Ascending aorta (tissue), 2 donors: ENCODE data around the gene GSTT2. TPM values are rescaled to one million over a fixed set of nuclear protein-coding genes. Genes with fewer than 3 reads are reported as not detected.
"Not testable (repeated sequence)": the region's sequence is repeated elsewhere in the genome, so short reads cannot be mapped to it uniquely, and the experiment has no call there.

ENCODE experiments used
- DNase-seq, 2 donors: peaks; one replicate each; pipeline ENCODE4 v3.0.0-alpha.2; 2019; ENCODE audit warnings: low spot score in 2 of 2
- H3K27ac ChIP-seq, 2 donors: fragments of 200-600 bp; sonication (generic); one replicate each; pipeline ENCODE4 v1.5.1; 2016 to 2017; ENCODE audit warnings: mild to moderate bottlenecking in 1 of 2
- H3K27me3 ChIP-seq: fragments of 200-600 bp; sonication (generic); one replicate; pipeline ENCODE4 v1.5.1; 2017
- H3K36me3 ChIP-seq, 2 donors: fragments of 200-600 bp; sonication (generic); one replicate each; pipeline ENCODE4 v1.5.1; 2016
- H3K4me1 ChIP-seq, 2 donors: fragments of 200-600 bp; sonication (generic); one replicate each; pipeline ENCODE4 v1.5.1; 2016 to 2017; ENCODE audit warnings: mild to moderate bottlenecking in 1 of 2
- H3K4me3 ChIP-seq, 2 donors: fragments of 200-600 bp; sonication (generic); one replicate each; pipeline ENCODE4 v1.5.1; 2016 to 2017; ENCODE audit warnings: mild to moderate bottlenecking in 1 of 2
- H3K9me3 ChIP-seq, 2 donors: fragments of 200-600 bp; sonication (generic); one replicate each; pipeline ENCODE4 v1.5.1; 2016
- intact Hi-C: fragments of 100-400 bp; cut with DNase I; formaldehyde crosslinking; loops from one replicate; pipeline ENCODE4 v1.15.1; 2023
- total RNA-seq: library from RNA; depleted of rRNA; stranded (reverse); fragments of >200 nt; gene quantifications from one replicate; pipeline ENCODE4 v1.1.0, GENCODE V29; 2016
- TF ChIP-seq, protein P1 (sequence below), 3 experiments: fragments of 200-600 bp in 2 of 3; fragments of 450-650 bp in 1 of 3; sonication (generic) in 2 of 3; IDR thresholded peaks; one replicate each; pipeline ENCODE4 v1.5.1; 2016 to 2019; ENCODE audit warnings: antibody characterized with exemption in 3 of 3, mild to moderate bottlenecking in 1 of 3, moderate library complexity in 1 of 3

Gene GSTT2
- total RNA-seq, 1 donor from 2014 or later, result not detected

DNA sequence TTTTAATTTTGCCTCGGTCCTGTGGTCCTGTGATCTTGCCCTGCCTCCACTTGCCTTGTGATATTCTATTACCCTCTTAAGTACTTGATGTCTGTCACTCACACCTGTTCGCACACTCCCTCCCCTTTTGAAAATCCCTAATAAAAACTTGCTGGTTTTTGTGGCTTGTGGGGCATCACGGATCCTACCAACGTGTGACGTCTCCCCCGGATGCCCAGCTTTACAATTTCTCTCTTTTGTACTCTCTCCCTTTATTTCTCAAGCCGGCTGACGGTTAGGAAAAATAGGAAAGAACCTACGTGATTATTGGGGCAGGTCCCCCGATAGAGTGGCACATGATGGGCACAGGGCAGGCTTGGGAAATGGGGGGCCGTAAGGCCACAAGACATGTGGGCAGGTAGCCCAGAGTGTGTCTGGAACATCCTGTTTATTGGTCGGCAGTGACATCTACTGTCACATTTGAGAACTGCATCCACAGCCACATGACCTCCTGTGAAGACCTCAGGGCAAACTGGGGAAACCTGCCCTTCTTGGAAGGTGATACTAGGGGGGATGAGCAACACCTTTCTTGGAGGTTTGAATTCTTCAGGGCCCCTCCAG lies 23.5 kb upstream of the GSTT2 start:
- TF ChIP-seq, protein P1, sequence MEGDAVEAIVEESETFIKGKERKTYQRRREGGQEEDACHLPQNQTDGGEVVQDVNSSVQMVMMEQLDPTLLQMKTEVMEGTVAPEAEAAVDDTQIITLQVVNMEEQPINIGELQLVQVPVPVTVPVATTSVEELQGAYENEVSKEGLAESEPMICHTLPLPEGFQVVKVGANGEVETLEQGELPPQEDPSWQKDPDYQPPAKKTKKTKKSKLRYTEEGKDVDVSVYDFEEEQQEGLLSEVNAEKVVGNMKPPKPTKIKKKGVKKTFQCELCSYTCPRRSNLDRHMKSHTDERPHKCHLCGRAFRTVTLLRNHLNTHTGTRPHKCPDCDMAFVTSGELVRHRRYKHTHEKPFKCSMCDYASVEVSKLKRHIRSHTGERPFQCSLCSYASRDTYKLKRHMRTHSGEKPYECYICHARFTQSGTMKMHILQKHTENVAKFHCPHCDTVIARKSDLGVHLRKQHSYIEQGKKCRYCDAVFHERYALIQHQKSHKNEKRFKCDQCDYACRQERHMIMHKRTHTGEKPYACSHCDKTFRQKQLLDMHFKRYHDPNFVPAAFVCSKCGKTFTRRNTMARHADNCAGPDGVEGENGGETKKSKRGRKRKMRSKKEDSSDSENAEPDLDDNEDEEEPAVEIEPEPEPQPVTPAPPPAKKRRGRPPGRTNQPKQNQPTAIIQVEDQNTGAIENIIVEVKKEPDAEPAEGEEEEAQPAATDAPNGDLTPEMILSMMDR (IDR thresholded peaks at IDR 0.05), result peak; percentile 85 to 90 (median 89)

DNA sequence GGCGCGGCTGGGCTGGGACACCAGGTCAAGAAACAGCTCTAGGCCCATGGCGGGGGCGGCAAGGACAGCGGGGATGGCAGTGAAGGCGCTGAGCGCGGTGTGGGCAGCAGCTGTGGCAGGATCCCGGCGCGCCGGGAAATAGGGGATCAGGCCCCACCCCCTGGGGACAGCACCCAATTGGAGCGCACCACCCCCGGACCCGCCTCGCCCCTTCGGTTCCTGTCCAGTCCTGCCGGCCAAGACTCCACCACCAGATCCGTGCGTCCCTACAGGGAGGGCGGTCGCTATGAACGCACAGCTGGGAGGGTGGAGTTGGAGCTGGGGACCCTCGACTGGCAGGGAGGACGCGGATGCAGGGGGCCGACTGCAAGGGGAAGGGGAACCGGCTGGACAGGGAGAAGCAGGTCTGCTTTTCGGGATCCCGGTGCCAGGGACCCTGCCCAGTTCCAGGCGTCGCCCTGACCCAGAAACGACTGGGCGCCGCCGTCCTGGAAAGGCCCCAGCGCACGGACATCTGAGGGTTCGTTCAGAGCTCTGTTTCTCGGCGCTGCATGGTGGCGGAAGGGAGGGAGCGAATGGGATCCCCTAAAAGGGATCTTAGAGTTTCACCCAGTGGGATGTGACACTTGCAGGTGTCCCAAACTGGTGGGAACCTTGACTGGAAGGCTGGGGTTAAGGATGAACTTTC lies 18.7 kb upstream of the GSTT2 start, which contains the start of gene GSTT2B:
TSS of gene GSTT2B (minus strand) at position 112 of the 688 bp plus-strand sequence. CDS start at position 48, 64 bp downstream.
- H3K9me3 ChIP-seq, intact Hi-C loops, H3K4me1 ChIP-seq, H3K27ac ChIP-seq, DNase-seq, H3K4me3 ChIP-seq, H3K27me3 ChIP-seq, H3K36me3 ChIP-seq: not testable (repeated sequence)

More for the DNA sequence above, 23.5 kb upstream of the GSTT2 start:
- H3K4me1 ChIP-seq, H3K27ac ChIP-seq, H3K27me3 ChIP-seq, H3K36me3 ChIP-seq, H3K4me3 ChIP-seq, H3K9me3 ChIP-seq: not testable (repeated sequence)
- peak; percentile 21 to 85 for DNase-seq
- intact Hi-C loops, result loop anchor here (5.0 kb wide), 1 partner anchor 221 kb away; no protein-coding TSS in a partner anchor

DNA sequence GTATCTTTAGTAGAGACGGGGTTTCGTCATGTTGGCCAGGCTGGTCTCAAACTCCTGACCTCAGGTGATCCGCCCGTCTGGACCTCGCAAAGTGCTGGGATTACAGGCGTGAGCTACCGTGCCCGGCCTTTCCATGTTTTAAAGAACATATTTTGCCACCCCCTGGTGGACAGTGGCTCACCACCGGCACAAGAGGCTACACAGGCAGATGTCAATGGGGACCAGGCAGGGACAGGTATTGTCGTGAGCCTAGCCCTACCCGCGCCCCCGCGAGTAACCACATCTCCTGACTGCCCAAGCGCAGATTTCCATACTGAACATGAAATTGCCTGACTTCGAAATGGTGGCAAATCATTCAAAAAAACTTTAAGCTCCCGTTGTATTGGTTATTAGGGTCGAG lies 13.8 kb upstream of the GSTT2 start:
- H3K4me1 ChIP-seq, H3K4me3 ChIP-seq, H3K27me3 ChIP-seq, intact Hi-C loops, H3K9me3 ChIP-seq, H3K27ac ChIP-seq, DNase-seq: not testable (repeated sequence)
- H3K36me3 ChIP-seq, result peaks cover 7 to 15% of the 10 kb centered on the region in 2 donors

DNA sequence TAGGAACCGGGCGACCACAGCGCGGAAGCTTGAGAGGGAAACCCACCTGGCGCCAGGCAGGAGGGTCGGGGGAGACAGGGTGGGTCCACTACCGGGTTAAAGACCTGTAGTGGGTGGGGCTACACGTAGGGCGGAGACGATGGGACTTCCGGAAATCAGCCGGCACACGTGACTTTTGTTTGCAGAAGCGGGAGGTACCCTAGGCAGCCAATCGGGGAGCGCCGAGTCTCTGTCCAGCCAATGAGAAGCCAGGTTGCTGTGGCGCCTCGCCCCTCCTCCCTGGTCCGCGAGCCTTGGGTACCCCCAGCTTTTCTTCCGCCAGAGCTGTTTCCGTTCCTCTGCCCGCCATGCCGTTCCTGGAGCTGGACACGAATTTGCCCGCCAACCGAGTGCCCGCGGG lies 13.4 kb upstream of the GSTT2 start, which contains the start of gene DDTL:
TSS of gene DDTL (plus strand) at position 321 of the 400 bp plus-strand sequence. CDS start at position 348, 27 bp downstream.
- H3K4me1 ChIP-seq, H3K9me3 ChIP-seq, DNase-seq, H3K27ac ChIP-seq, intact Hi-C loops, H3K27me3 ChIP-seq, H3K4me3 ChIP-seq: not testable (repeated sequence)
- peaks cover 10 to 19% of the 10 kb centered on the region in 2 donors for H3K36me3 ChIP-seq

DNA sequence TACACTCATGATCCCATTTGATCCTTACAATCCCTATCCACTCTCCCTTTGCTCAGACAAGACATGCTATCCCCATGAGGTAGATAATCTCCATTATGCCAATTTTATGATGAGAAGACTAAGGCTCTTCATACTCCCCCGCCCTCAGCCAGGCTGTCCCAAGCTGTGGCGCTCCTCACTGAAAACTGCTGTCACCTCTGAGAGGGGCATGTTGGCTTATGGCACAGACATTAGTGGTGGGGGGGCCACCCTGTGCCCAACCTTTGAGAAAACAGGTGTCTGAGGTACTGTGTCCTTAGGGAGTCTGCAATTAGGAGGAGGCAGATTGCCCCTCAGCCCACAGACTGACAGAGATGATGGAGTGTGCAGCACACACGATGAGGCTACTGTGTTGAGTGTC lies 10.9 kb upstream of the GSTT2 start:
- H3K27me3 ChIP-seq, result no peaks in the 10 kb centered on the region
- intact Hi-C loops, result no loop called here
- peak in 1 of 2 donors; percentile 35 for DNase-seq
- no peaks in the 10 kb centered on the region for H3K4me1 ChIP-seq
- TF ChIP-seq, protein P1 (IDR thresholded peaks at IDR 0.05), result no peak
- H3K4me3 ChIP-seq, result no peak overlapping the region
- H3K9me3 ChIP-seq, result no peaks in the 10 kb centered on the region
- H3K27ac ChIP-seq, result no peak overlapping the region
- H3K36me3 ChIP-seq, result peaks cover 13 to 24% of the 10 kb centered on the region in 2 donors

DNA sequence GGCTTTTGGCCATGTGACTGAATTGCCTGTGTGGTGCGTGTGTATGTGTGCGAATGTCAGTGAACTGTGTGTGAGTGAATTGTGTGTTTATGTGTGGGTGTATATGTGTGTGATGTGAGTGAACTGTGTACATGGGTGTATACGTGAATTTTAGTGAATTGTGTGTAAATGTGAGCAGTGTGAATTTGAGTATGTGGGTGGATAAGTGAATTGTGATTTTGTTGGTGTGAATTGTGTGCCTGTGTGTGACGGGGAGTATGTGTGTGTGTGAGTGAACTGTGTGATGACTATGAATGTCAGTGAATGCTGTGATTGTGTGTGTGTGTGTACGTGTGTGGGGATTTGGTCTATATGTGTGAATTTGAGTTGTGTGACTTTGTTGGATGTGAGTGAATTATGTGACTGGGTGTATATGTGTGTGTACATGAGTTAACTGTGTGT lies 9.7 kb upstream of the GSTT2 start:
- H3K36me3 ChIP-seq, result peaks cover 13 to 24% of the 10 kb centered on the region in 2 donors
- no peaks in the 10 kb centered on the region for H3K9me3 ChIP-seq
- H3K4me3 ChIP-seq, result no peak overlapping the region
- no peak for DNase-seq
- no peak overlapping the region for H3K27ac ChIP-seq
- H3K27me3 ChIP-seq, result no peaks in the 10 kb centered on the region
- no peaks in the 10 kb centered on the region for H3K4me1 ChIP-seq
- TF ChIP-seq, protein P1 (IDR thresholded peaks at IDR 0.05), result no peak
- intact Hi-C loops, result loop anchor here (5.0 kb wide), 1 partner anchor 43 kb away; no protein-coding TSS in a partner anchor
